ENCODE results near the gene NGDN.
"Not testable (repeated sequence)": the region's sequence is repeated elsewhere in the genome, so short reads cannot be mapped to it uniquely, and the experiment has no call there.

NGDN gene

GRCh38 chr14:23469127-23469905 lies at the start of gene NGDN:
NGDN (plus strand) TSS chr14:23469703; CDS start chr14:23469716, 13 bp downstream.
- Histone ChIP-seq H3K27ac (peak within 1 kb of the TSS; percentile 18 to 92 (median 83)), H3K4me3 (peak within 1 kb of the TSS; percentile 56 to 98 (median 92))

GRCh38 chr14:23421594-23421993 lies 47.9 kb upstream of the NGDN start:
- H3K4me3 ChIP-seq = no peak overlapping the region
- H3K27ac ChIP-seq = no peak overlapping the region

GRCh38 chr14:23423657-23424056 lies 45.8 kb upstream of the NGDN start:
- H3K27ac ChIP-seq = no peak overlapping the region
- no peak overlapping the region for H3K4me3 ChIP-seq

GRCh38 chr14:23425169-23425568 lies 44.3 kb upstream of the NGDN start:
- Histone ChIP-seq H3K27ac (no peak overlapping the region), H3K4me3 (no peak overlapping the region)

- not testable (repeated sequence) for H3K4me3 ChIP-seq, H3K27ac ChIP-seq
Measured at GRCh38 chr14:23425798-23426197, 43.7 kb upstream of the NGDN start.

GRCh38 chr14:23428686-23429495 lies 40.6 kb upstream of the NGDN start:
- no peak overlapping the region for H3K27ac ChIP-seq
- no peak overlapping the region for H3K4me3 ChIP-seq

- H3K4me3 ChIP-seq = no peak overlapping the region
- no peak overlapping the region for H3K27ac ChIP-seq
Measured at GRCh38 chr14:23430016-23430722, 39.3 kb upstream of the NGDN start.

GRCh38 chr14:23430723-23431085 lies 38.8 kb upstream of the NGDN start:
- Histone ChIP-seq H3K27ac (no peak overlapping the region), H3K4me3 (no peak overlapping the region)

GRCh38 chr14:23431486-23431885 lies 38.0 kb upstream of the NGDN start:
- H3K4me3 ChIP-seq = no peak overlapping the region
- H3K27ac ChIP-seq = no peak overlapping the region

- no peak overlapping the region for H3K27ac ChIP-seq
- no peak overlapping the region for H3K4me3 ChIP-seq
Measured at GRCh38 chr14:23432102-23432925, 37.2 kb upstream of the NGDN start.

GRCh38 chr14:23432946-23433345 lies 36.6 kb upstream of the NGDN start:
- H3K27ac ChIP-seq = no peak overlapping the region
- H3K4me3 ChIP-seq = no peak overlapping the region

GRCh38 chr14:23433457-23433856 lies 36.0 kb upstream of the NGDN start:
- no peak overlapping the region for H3K4me3 ChIP-seq
- no peak overlapping the region for H3K27ac ChIP-seq

GRCh38 chr14:23434488-23435222 lies 34.8 kb upstream of the NGDN start:
- Histone ChIP-seq H3K27ac (no peak overlapping the region), H3K4me3 (no peak overlapping the region)

- no peak within 1 kb of the TSS for H3K4me3 ChIP-seq
Measured at GRCh38 chr14:23435543-23436326, 33.8 kb upstream of the NGDN start, which contains the start of gene MYH7. MYH7 (minus strand) TSS chr14:23435660; CDS start chr14:23433732, 1,928 bp downstream.

GRCh38 chr14:23436327-23437132 lies 33.0 kb upstream of the NGDN start:
- H3K27ac ChIP-seq = no peak overlapping the region
- no peak overlapping the region for H3K4me3 ChIP-seq

More at GRCh38 chr14:23435543-23436326, 33.8 kb upstream of the NGDN start, which contains the start of gene MYH7:
- no peak within 1 kb of the TSS for H3K27ac ChIP-seq

- H3K4me3 ChIP-seq = no peak overlapping the region
- no peak overlapping the region for H3K27ac ChIP-seq
Measured at GRCh38 chr14:23437133-23438100, 32.1 kb upstream of the NGDN start.

All from skin epidermis (tissue), 12 donors.